Omental fat pad (tissue), 4 donors: ENCODE measurements around the gene TPO. TPM values are rescaled to one million over a fixed set of nuclear protein-coding genes. Genes with fewer than 3 reads are reported as not detected.
"Not testable (repeated sequence)": the region's sequence is repeated elsewhere in the genome, so short reads cannot be mapped to it uniquely, and the experiment has no call there.

Experiments used
- ATAC-seq: fragments of 150-250 bp; one replicate; pipeline ENCODE4 v1.9.1; 2016; ENCODE audit warnings: mild to moderate bottlenecking, moderate library complexity; ENCODE audit not compliant: low FRiP score
- DNase-seq: peaks from one replicate; pipeline ENCODE4 v3.0.0-alpha.2; 2019; ENCODE audit warnings: low spot score
- total RNA-seq, 4 donors: library from RNA; depleted of rRNA; stranded (reverse); fragments of >200 nt; gene quantifications; one replicate each; pipeline ENCODE4 v1.1.0, GENCODE V29; 2016
- TF ChIP-seq, protein P1 (sequence below), 3 donors: fragments of 450-650 bp; IDR thresholded peaks; one replicate each; pipeline ENCODE4 v1.5.1; 2016 to 2017; ENCODE audit warnings: antibody characterized with exemption in 3 of 3, mild to moderate bottlenecking in 3 of 3, moderate library complexity in 2 of 3

TPO gene
- total RNA-seq, 4 donors from 2014 or later: 3.0 to 27.1 (median 13.1) TPM

- DNase-seq: no peak
- no peak for ATAC-seq
- TF ChIP-seq, protein P1, sequence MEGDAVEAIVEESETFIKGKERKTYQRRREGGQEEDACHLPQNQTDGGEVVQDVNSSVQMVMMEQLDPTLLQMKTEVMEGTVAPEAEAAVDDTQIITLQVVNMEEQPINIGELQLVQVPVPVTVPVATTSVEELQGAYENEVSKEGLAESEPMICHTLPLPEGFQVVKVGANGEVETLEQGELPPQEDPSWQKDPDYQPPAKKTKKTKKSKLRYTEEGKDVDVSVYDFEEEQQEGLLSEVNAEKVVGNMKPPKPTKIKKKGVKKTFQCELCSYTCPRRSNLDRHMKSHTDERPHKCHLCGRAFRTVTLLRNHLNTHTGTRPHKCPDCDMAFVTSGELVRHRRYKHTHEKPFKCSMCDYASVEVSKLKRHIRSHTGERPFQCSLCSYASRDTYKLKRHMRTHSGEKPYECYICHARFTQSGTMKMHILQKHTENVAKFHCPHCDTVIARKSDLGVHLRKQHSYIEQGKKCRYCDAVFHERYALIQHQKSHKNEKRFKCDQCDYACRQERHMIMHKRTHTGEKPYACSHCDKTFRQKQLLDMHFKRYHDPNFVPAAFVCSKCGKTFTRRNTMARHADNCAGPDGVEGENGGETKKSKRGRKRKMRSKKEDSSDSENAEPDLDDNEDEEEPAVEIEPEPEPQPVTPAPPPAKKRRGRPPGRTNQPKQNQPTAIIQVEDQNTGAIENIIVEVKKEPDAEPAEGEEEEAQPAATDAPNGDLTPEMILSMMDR (IDR thresholded peaks at IDR 0.05): no peak
Observed at GRCh38 chr2:1561259-1561658, 148.0 kb downstream of the TPO start.

- ATAC-seq (no peak), DNase-seq (no peak)
- TF ChIP-seq, protein P1 (IDR thresholded peaks at IDR 0.05): no peak
Observed at GRCh38 chr2:1561811-1562421, 148.7 kb downstream of the TPO start.

DNA sequence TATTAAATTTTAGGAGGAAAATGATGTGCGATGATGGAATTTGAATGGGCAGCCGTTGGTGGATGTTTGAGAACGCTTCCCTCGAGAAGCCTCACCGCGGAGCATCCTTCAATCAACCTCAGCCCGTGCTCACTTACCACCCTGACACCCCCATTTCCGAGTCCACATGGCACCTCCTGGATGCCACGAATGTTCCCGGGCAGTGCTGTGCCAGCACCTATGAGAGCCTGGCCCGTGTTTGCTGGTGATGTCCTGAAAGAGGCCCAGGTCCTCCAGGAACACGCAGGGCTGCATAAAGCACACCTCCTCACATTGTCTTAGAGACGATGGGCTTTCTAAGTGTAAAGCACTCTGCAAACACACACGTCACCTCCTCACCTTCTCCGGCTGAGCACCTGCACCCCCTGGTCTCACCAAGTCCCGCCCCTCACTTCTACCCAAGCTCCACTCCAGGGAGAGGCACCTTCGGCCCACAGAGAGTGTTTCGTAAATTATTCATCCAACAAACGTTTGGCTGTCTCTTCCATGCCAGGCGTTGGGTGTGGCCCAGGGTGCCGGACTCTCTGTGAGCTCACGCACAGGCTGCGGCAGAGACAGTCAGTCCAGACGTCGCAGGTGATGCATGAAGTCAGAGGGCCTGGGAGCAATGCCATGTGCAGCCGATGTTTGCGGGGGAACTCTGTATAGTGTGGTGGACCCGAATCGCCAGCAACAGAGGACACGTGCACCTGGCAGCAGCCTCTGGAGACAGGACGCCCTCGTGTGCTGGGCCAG lies 150.0 kb downstream of the TPO start:
- DNase-seq: no peak
- TF ChIP-seq, protein P1 (IDR thresholded peaks at IDR 0.05): no peak
- no peak for ATAC-seq

- no peak for ATAC-seq
- DNase-seq: no peak
- TF ChIP-seq, protein P1 (IDR thresholded peaks at IDR 0.05): no peak
Observed at GRCh38 chr2:1563943-1564891, 151.0 kb downstream of the TPO start.

GRCh38 chr2:1567556-1568344 lies 154.5 kb downstream of the TPO start:
- DNase-seq (no peak), ATAC-seq (no peak)
- TF ChIP-seq, protein P1 (IDR thresholded peaks at IDR 0.05): no peak

GRCh38 chr2:1568345-1568668 lies 155.0 kb downstream of the TPO start:
- DNase-seq: not testable (repeated sequence)

More at GRCh38 chr2:1568345-1568668, 155.0 kb downstream of the TPO start:
- ATAC-seq: not testable (repeated sequence)
